Measurements from ENCODE around the gene ELP2.

The ELP2 gene

GRCh38 chr18:36215577-36215976 is 85.9 kb downstream of the ELP2 start:
- TF ChIP-seq CTCF (IDR thresholded peaks at IDR 0.05): no peak
- H3K4me1 Mint-ChIP-seq: peaks cover 21% of the 10 kb centered on the region
- no peak overlapping the region for H3K27ac Mint-ChIP-seq
- DNase-seq: no peak
- H3K36me3 Mint-ChIP-seq (ENCODE audit: low read depth): no peaks in the 10 kb centered on the region
- H3K9me3 Mint-ChIP-seq: no peaks in the 10 kb centered on the region
- peaks cover 9% of the 10 kb centered on the region for H3K27me3 Mint-ChIP-seq (ENCODE audit: low read depth, poor library complexity)
- H3K4me3 Mint-ChIP-seq: no peak overlapping the region

GRCh38 chr18:36217348-36217747 is 87.6 kb downstream of the ELP2 start:
- Mint-ChIP-seq H3K4me3 (no peak overlapping the region), H3K36me3 (ENCODE audit: low read depth) (no peaks in the 10 kb centered on the region)
- TF ChIP-seq CTCF (IDR thresholded peaks at IDR 0.05): no peak

GRCh38 chr18:36229188-36229587 is 99.5 kb downstream of the ELP2 start:
- Mint-ChIP-seq H3K27ac (no peak overlapping the region), H3K4me3 (no peak overlapping the region), H3K4me1 (no peaks in the 10 kb centered on the region), H3K27me3 (ENCODE audit: low read depth, poor library complexity) (no peaks in the 10 kb centered on the region), H3K36me3 (ENCODE audit: low read depth) (peaks cover 21% of the 10 kb centered on the region), H3K9me3 (peaks cover 70% of the 10 kb centered on the region)
- no peak for TF ChIP-seq CTCF (IDR thresholded peaks at IDR 0.05)
- no peak for DNase-seq

More at GRCh38 chr18:36217348-36217747, 87.6 kb downstream of the ELP2 start:
- H3K4me1 Mint-ChIP-seq: peaks cover 12% of the 10 kb centered on the region
- DNase-seq: no peak
- H3K9me3 Mint-ChIP-seq: no peaks in the 10 kb centered on the region
- peaks cover 15% of the 10 kb centered on the region for H3K27me3 Mint-ChIP-seq (ENCODE audit: low read depth, poor library complexity)
- no peak overlapping the region for H3K27ac Mint-ChIP-seq
